NCI-H510A treated with DMSO at 0.1 percent for 48 hours (cell line): ENCODE results near the gene SPOPL.
A peak's percentile ranks its signal among the peaks of the same experiment; 100 is the strongest.
"Not testable (repeated sequence)": the region's sequence is repeated elsewhere in the genome, so short reads cannot be mapped to it uniquely, and the experiment has no call there.

ENCODE experiments used
- DNase-seq: peaks from one replicate; lab custom pipeline; 2025; lab: John Stamatoyannopoulos, UW

Gene SPOPL

GRCh38 chr2:138523673-138524042 is 22.1 kb downstream of the SPOPL start:
- DNase-seq = not testable (repeated sequence)

GRCh38 chr2:138524353-138524752 is 22.8 kb downstream of the SPOPL start:
- DNase-seq = not testable (repeated sequence)

- no peak for DNase-seq
These were observed 30.3 kb downstream of the SPOPL start for GRCh38 chr2:138531913-138532312.

GRCh38 chr2:138534791-138535190 is 33.2 kb downstream of the SPOPL start:
- DNase-seq = no peak

GRCh38 chr2:138536302-138536701 is 34.7 kb downstream of the SPOPL start:
- no peak for DNase-seq

- DNase-seq = no peak
These were observed 35.2 kb downstream of the SPOPL start for GRCh38 chr2:138536740-138537139.

GRCh38 chr2:138537170-138537915 is 35.8 kb downstream of the SPOPL start:
- DNase-seq = no peak

GRCh38 chr2:138544206-138544605 is 42.6 kb downstream of the SPOPL start:
- DNase-seq = not testable (repeated sequence)

- DNase-seq = no peak
These were observed 47.2 kb downstream of the SPOPL start for GRCh38 chr2:138548796-138549195.

- no peak for DNase-seq
These were observed 48.6 kb downstream of the SPOPL start for GRCh38 chr2:138550172-138550571.

GRCh38 chr2:138550670-138551287 is 49.2 kb downstream of the SPOPL start:
- no peak for DNase-seq

- DNase-seq = no peak
These were observed 52.6 kb downstream of the SPOPL start for GRCh38 chr2:138554123-138554522.

- DNase-seq = no peak
These were observed 58.1 kb downstream of the SPOPL start for GRCh38 chr2:138559641-138560040.

- no peak for DNase-seq
These were observed 63.1 kb downstream of the SPOPL start for GRCh38 chr2:138564586-138565229.

GRCh38 chr2:138565230-138565598 is 63.6 kb downstream of the SPOPL start:
- DNase-seq = no peak

GRCh38 chr2:138572318-138572717 is 70.7 kb downstream of the SPOPL start:
- peak; percentile 14 for DNase-seq

- no peak for DNase-seq
These were observed 75.5 kb downstream of the SPOPL start for GRCh38 chr2:138577066-138577465.

- DNase-seq = no peak
These were observed 78.0 kb downstream of the SPOPL start for GRCh38 chr2:138579556-138579955.

GRCh38 chr2:138581909-138582308 is 80.3 kb downstream of the SPOPL start:
- no peak for DNase-seq

- DNase-seq = no peak
These were observed 88.1 kb downstream of the SPOPL start for GRCh38 chr2:138589663-138590062.

GRCh38 chr2:138596403-138596802 is 94.8 kb downstream of the SPOPL start:
- DNase-seq = no peak

GRCh38 chr2:138600732-138601457 is 99.3 kb downstream of the SPOPL start:
- no peak for DNase-seq
